NCI-H1092 (cell line): ENCODE results near the gene PPP1R2B.

Source experiments
- DNase-seq: peaks from one replicate; lab custom pipeline; 2025; lab: John Stamatoyannopoulos, UW

The PPP1R2B gene

DNA sequence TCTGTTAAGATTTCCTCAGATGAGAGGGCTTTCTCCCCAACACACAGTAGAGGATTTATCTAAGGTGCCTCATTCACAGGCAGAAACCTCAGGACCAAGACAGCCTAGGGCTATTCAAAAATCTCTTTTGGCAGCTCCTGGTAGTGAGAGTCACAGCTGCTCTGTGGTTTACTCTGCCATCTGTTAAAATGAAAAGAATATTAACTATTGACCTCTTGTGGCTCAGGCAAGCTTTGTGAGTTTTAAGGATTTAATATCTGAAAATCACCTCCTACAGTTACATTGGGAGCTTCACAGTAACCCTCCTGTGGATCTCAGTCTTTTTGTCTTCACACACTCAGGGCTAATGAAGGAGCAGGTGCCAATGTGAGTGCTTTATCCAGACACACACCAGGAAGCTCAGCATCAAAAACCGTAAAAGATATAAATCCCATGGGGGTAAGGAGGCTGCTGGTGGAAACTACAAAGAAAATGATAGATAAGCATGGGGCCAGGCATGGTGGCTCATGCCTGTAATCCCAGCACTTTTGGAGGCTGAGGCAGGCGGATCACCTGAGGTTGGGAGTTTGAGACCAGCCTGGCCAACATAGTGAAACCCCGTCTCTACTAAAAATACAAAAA, 29.7 kb downstream of the PPP1R2B start:
- peak; percentile 65 for DNase-seq

GRCh38 chr5:156883316-156883875, 33.3 kb downstream of the PPP1R2B start:
- no peak for DNase-seq

GRCh38 chr5:156888520-156888919, 38.4 kb downstream of the PPP1R2B start:
- no peak for DNase-seq

- DNase-seq = no peak
Measured at GRCh38 chr5:156892223-156892622, 42.1 kb downstream of the PPP1R2B start.

- DNase-seq = no peak
Measured at GRCh38 chr5:156892864-156893263, 42.8 kb downstream of the PPP1R2B start.

DNA sequence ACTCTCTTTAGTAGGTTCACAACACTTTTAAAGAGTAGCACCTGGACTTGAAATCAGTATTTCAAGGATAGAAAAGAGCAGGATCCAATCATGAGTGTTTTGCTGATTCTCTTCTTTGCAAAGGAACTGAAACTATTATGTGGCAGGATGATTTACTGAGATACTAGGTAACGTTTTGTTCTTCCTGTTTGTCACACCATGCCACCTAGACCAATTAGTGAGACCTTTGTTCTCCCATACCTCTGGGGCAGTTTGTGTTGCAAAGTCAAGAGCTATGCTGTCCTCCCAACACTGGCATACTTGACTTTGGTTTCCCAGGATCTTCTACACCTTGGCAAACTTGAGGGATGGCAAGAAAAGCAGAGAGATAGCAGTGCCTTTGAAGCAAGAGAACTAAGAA, 43.4 kb downstream of the PPP1R2B start:
- DNase-seq = no peak

- no peak for DNase-seq
Measured at GRCh38 chr5:156896546-156896945, 46.5 kb downstream of the PPP1R2B start.
